Suprapubic skin (tissue), 4 donors: ENCODE measurements around the gene USP17L10.
"Not testable (repeated sequence)": the region's sequence is repeated elsewhere in the genome, so short reads cannot be mapped to it uniquely, and the experiment has no call there.

Experiments used
- CTCF ChIP-seq, 2 donors: fragments of 200-600 bp in 1 of 2; fragments of 450-650 bp in 1 of 2; sonication (generic) in 1 of 2; IDR thresholded peaks; one replicate each; pipeline ENCODE4 v1.5.1; 2016 to 2019; ENCODE audit warnings: antibody characterized with exemption in 2 of 2, mild to moderate bottlenecking in 1 of 2, moderate library complexity in 1 of 2
- EP300 ChIP-seq: sonication (generic); formaldehyde crosslinking; IDR thresholded peaks from one replicate; pipeline ENCODE4 v1.6.1; 2017; ENCODE audit warnings: antibody characterized with exemption
- POLR2A ChIP-seq, 2 donors: fragments of 450-650 bp; IDR thresholded peaks; one replicate each; pipeline ENCODE4 v1.6.1; 2017; ENCODE audit warnings: antibody characterized with exemption in 2 of 2, mild to moderate bottlenecking in 2 of 2, moderate library complexity in 2 of 2
- POLR2AphosphoS5 ChIP-seq, 3 donors: sonication (generic); formaldehyde crosslinking; IDR thresholded peaks; one replicate each; pipeline ENCODE4 v1.6.1; 2017; ENCODE audit warnings: antibody characterized with exemption in 3 of 3

DNA sequence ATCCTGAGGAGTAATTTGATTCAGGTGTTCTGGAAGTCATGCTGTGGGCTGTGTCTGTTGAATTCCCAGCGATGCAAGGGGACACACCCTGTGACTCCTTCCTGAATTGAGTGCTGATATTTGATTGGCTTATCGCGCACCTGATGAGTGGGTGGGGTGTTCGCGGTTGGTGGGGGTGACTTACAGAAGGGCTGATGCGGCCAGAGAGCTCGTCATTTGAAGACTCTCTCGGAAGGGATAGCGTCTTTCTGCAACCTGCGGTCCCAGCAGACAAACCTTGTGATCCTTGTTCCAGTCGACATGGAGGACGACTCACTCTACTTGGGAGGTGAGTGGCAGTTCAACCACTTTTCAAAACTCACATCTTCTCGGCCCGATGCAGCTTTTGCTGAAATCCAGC is 33.1 kb downstream of the USP17L10 start, which contains the start of gene USP17L17:
- TF ChIP-seq CTCF (IDR thresholded peaks at IDR 0.05); POLR2AphosphoS5 (IDR thresholded peaks at IDR 0.05); EP300; POLR2A (IDR thresholded peaks at IDR 0.05): not testable (repeated sequence)
